Fibroblast of gingiva (primary cell): ENCODE results near the gene SERPINA5.
"Not testable (repeated sequence)": the region's sequence is repeated elsewhere in the genome, so short reads cannot be mapped to it uniquely, and the experiment has no call there.

Experiments used
- DNase-seq: peaks from one replicate; pipeline ENCODE4 v3.0.0-alpha.2; 2011; ENCODE audit warnings: low read depth

The SERPINA5 gene

DNA sequence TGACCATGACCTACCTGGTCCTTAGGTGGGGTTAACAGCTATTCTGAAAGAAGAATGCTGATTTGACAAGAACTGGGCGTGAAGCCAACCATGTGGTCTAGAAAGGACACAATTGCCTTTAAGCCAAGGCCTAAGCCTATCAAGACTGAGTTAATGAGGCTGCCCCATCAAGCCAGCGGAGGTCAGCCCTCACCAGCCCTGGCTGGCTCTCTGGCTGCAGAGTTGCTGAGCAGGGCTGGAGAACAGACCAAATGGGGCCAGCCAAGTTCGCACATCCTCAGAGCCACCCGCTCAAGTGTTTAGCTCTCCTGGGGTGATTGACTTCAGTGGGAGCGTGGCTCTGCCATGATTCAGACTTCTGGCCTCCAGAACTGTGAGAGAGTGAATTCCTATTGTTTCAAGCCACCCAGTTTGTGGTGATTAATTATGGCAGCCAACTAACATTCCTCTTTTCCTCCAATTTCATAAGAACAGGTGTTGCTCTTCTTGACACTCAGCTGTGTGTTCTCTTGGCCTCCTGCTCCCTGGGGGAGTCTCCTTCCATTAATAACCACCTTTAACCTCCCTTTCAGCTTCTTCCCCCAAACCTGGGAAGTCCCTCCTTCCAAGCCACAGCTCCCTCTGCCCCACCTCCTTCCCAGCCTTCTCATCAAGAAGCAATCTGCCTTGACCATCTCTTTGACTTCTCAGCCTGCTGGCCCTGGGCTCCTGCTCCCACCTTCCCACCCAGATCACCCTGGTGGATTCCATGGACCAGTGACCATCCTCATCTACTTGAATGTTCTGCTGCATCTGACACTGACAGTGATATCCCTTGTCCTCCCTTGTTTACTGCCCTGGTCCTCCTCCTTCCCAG, 5.3 kb upstream of the SERPINA5 start:
- no peak for DNase-seq

DNA sequence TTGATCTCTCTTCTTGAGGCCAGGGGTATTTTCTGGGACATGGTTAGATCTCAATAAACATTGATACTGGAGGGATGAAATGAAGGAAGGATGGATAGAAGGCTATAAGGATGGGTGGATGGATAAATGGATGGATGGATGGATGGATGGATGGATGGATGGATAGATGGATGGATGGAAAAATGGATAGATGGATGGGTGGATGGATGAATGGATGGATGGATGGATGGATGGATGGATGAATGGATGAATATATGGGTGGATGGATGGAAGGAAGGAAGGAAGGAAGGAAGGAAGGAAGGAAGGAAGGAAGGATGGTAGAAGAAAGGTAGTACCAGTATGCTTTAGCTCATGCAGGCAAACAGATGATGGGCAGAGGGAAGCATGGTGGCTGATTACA, 3.8 kb upstream of the SERPINA5 start:
- not testable (repeated sequence) for DNase-seq

DNA sequence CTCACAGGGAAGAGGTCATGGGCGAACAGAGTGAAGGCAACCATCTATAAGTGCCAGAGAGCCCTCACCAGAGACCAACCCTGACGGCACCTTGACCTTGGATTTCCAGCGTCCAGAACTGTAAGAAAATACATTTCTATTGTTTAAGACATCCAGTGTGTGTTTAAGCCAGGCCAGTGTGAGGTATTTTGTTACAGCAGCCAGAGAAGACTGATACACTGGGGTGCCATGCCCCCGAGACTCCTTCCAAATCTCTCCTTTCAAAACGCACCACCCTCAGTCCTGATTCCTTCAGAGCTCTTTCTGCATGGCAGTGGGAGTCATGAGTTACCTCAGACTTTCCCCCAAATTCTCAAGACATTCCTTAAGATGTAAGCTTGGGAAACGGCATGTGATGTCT, 2.5 kb upstream of the SERPINA5 start:
- no peak for DNase-seq

DNA sequence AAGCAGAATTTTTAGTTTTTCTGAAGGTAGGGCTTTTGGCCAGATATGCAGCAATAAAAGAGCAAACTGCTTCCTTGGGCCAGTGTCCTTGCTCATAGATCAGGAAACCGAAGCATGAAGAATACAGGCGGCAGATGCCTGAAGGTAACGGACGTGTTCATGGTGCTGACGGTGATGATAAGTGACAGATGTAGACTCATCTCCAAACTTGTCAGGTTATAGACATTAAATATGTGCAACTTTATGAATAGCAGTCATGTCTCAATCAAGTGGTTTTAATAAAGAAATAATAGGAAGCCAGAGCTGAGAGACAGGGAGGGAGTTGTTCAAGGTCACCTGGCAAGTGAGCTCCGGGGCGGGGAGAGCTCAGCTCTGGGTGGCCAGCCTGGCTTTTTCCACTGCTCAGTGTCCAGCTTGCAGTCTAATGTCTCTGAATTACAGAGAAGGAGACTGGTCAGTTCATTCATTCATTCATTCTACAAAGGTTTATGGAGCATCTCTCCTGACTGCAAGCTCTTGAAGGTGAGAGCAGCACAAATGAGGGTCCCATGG, 1.0 kb downstream of the SERPINA5 start:
- no peak for DNase-seq

DNA sequence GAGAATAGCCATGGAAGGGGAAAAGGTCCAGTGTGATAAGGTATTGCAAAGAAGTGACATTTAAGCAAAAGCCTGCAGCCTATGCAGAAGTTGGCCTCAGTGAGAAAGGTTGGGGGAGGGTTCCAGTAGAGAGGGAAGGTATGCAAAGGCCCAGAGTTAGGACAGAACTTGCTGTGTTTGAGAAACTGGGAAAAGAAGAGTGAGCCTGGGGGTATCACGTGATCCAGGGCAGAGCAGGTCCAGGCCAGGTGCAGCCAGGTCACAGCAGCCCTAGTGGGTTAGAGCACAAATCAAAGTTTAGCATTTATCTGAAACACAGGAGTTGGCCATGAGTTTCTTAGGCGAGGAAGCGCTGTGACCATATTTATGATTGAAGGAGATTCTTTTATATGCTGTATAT, 1.6 kb downstream of the SERPINA5 start:
- DNase-seq, result no peak

DNA sequence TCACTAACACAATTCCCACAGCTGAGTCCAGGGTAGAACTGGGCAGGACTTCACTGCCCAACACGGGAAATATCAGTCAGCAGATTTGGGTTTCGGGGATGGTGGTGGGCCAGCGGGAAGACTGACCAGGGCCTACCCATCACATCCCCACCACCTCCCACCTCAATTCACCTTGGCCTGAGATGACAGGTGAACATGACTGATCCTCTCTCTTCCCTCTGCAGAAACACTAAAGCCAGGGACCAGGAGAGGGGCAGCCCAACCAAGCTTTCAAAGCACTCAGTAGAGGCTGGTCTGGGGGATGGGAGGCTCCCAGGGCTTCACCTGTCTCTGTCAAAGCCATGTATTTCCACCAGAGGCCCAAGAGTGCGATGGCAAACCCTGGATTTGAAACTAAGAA, 2.3 kb downstream of the SERPINA5 start:
- DNase-seq, result no peak

DNA sequence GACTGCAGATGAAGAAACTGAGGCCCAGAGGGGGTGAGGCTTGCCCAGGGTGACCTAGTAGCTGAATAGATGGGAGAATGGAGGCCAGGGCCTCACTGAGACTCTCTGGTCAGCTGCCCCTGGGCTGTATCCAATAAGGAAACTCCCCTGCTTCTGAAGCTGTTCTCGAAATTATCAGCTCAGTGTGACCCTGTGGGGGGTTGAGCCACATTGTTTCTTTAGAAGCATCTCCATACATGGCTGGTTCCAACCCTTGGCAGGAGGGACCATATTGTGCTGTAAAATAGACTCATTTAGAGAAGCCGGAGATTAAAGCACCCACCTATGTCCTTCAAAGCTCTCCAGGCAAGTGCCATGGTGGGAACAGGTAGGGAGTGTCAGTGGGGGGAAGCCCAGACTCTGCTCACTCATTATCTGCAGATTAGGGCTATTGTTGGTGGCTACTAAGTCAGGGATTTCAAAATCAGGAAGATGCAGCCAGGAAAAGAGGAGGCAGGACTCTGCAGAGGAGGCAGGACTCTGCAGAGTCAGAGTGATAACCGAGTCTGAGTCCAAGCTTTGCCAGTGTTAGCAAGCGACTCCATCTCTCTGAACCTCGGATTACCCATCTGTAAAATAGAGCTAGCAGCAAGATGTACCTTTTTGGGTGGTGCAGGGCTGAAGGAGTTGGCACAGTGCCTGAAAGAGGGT, 3.5 kb downstream of the SERPINA5 start:
- DNase-seq, result no peak

DNA sequence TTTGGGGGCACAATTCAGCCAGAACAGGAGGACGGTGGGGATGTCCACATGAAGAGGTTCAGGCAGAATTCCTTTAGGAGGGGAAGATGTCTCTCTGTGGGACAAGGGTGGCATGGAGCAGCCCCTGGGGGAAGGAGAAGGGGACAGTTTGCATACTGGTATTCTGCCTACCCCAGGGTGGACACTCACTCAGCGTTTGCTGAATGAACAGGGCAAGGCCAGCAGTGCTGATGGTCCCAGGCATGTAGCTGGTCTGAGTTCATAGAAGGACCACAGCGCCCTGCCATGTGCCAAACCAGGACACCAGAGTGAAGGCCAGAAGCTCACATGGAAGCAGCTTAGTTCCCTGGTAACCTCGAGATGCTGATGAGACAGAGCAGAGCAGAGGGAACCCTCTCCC, 5.4 kb downstream of the SERPINA5 start:
- DNase-seq, result no peak

DNA sequence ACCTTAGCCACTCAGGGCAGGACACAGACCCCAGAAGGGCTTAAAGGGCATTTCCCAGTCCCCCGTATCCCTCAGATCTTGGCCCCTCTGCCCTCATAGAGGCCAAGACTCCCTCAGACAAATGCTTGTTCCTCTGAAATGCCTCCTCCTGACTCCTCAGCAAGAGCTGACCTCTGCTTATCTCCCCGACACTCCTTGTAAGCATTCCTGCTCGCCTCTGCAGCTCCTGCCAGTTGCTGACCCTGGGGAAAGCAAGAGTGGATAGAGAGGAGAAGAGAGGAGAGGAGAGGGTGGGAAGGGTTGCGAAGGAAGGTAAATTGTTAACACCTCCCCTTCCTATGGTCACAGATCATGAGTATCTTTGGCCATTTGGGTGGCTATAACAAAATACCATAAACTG, 7.1 kb downstream of the SERPINA5 start:
- DNase-seq, result no peak

DNA sequence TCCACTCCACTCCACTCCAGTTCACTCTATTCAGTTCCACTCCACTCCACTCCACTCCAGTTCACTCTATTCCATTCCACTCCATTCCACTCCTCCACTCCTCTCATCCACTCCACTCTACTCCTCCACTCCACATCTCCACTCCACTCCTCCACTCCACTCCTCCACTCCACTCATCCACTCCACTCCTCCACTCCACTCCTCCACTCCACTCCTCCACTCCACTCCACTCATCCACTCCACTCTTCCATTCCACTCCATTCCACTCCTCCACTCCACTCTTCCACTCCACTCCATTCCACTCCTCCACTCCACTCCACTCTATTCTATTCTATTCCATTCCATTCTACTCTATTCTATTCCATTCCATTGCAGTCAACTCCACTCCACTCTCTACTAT, 9.8 kb downstream of the SERPINA5 start:
- DNase-seq, result no peak

DNA sequence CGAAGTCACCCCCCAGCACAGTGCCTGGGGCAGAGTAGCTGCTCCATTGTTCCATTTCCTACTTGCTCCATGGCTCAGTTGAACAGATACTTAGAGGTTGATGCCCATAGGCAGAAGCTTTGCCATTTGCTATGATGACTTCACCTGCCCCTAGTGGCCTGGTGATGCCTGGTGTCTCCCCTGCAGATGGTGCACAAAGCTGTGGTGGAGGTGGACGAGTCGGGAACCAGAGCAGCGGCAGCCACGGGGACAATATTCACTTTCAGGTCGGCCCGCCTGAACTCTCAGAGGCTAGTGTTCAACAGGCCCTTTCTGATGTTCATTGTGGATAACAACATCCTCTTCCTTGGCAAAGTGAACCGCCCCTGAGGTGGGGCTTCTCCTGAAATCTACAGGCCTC, 10.6 kb downstream of the SERPINA5 start:
- DNase-seq, result no peak

DNA sequence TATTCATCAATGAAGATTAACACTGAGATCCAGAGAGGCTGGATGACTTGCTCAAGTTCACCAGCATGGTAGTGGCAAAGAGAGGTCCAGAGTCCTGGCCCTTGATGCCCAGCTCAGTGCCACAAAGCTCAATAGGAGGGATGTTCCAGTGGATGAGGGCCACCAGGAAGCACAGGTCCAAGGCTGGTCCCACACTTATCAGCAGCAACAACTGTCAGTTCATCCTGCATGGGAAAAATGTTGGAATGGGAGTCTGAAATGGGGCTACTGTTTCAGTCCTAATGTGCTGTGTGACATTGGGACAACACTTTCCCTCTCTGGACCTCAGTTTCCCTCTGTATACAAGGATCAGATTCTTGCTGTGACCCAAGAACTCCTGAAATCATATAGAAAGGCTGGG, 11.2 kb downstream of the SERPINA5 start:
- no peak for DNase-seq

DNA sequence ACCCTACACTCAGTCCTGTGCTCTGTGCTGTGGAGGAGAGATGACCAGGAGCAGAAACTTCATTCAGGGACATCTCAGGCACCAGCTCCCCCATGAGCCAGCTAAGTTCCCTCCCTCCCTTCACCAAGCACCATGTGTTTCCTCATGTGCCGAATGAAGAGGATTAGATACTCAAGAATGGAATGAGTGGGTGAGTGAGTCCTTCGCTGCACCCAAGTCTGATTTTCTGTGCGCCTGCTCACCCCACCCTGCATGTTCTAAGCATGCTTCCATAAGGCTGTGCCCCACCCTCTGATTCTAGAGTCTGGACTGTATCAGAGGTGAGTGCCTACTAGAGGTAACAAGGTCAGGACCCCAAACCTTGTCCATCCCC, 12.1 kb downstream of the SERPINA5 start:
- DNase-seq, result no peak

DNA sequence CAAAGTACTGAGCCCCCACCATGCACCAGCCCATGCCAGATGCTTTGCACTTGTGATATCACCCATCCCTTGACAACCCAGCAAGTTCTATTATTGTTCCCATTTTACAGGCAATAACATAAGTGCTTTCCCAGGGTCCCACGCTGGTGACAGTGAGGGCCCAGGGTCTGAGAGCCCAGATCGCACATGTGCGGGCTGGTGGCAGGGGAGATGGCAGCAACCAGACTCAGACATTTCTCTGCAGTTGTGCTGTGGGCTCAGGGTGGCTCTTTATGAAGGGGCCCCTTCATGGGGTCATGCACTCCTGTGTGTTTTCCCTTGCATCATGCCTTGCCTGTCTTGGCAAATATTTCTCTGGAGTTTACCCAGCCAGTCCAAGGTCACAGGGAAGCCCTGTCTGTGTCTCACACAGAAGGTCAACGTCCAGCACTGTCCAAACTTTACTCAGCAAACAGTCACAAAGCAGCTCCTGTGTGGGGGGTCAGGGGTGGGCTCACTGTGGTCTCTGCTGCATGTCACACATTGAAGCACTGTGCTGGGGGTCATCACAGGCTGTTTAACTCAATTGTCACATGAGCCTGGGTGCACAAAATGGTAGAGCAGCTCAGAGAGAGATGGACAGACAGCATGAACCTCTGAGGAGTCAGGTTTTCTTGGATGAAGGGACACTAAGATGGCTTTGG, 12.7 kb downstream of the SERPINA5 start:
- no peak for DNase-seq

DNA sequence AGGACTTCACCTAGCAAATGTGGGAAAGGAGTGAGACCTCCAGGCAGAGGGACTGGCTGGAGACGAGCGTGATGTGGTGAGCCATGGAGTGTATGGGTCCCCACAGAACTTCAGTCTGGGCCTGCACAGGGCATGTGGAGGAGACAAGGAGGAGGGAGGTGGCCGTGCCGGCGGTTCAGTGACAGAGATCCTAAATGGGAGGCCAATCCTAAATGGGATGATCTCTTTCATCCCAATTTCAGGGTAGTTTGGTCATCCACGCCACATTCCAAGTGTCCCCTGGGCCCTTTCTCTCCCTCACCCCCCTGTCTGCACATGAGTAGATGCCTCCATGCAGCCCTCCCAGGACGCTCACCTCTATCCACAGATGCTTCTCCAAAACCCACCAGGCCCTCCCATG, 13.2 kb downstream of the SERPINA5 start:
- DNase-seq, result no peak

DNA sequence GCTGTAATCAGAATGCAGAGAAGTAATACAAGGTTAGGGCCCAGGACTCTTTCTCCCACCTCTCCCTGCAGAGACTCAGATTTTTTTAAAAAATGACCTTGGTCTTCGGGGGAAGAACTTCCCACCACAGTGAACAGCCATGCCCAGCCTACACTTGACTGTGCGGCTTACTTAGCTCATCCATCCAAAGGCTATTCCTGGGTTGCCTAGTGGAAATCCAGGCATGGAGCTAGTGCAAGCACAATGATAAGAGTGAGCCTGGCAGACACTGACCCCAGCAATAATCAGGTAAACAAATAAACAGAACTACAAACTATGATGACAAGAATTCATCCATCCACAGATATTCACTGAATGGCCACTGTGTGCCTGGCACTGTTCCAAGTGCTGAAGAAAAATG, 14.7 kb downstream of the SERPINA5 start:
- DNase-seq, result no peak

DNA sequence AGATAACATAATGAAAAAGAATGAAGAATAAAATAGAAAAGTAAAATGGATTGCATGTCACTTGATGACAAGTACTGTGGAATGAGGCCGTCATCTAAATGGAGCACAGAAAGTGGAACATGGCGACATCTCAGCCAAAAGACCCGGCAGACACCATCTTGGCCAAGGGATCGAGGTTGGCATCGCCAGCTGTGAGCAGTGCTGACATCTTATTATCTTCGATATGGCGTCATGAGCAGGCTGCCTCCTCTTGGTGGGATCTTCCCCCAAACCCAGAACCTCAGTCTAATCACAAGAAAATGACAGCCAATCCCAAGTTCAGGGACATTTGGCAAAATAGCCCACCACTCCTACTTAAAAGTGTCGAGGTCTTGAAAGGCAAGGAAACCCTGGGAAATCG, 15.1 kb downstream of the SERPINA5 start:
- no peak for DNase-seq

DNA sequence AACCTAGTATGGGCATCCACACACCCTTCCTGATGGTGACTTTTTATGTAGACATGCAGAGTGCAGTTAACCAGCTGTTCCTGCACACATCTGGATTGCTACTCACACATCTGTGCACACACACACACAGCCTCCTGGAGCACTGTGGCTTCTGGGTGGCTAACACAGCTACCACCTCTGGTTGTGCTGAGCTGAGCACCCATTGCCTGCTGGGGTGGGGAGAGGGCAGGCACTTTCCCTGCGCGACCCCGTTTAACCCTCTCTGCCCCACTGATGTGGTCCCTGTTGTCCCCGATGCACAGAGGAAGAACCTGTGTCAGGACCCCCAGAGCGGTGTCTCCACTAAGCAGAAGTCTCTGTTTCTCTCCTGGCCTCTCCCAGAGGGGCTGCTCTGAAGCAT, 16.6 kb downstream of the SERPINA5 start:
- DNase-seq, result no peak

DNA sequence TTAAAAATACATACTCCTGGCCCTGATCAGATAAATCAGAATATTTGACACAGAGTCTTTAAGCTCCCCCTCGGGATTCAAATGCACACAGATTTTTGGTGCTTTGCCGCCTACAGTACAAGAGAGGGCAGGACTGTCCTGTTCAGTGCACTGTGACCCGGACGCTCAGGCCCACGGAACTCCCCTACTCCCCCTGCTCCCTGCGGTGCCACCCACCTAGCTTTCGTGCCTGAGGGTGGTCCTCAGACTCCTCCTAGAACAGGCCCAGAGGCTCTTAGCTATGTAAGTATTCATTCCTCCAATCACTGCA, 17.2 kb downstream of the SERPINA5 start:
- DNase-seq, result no peak

DNA sequence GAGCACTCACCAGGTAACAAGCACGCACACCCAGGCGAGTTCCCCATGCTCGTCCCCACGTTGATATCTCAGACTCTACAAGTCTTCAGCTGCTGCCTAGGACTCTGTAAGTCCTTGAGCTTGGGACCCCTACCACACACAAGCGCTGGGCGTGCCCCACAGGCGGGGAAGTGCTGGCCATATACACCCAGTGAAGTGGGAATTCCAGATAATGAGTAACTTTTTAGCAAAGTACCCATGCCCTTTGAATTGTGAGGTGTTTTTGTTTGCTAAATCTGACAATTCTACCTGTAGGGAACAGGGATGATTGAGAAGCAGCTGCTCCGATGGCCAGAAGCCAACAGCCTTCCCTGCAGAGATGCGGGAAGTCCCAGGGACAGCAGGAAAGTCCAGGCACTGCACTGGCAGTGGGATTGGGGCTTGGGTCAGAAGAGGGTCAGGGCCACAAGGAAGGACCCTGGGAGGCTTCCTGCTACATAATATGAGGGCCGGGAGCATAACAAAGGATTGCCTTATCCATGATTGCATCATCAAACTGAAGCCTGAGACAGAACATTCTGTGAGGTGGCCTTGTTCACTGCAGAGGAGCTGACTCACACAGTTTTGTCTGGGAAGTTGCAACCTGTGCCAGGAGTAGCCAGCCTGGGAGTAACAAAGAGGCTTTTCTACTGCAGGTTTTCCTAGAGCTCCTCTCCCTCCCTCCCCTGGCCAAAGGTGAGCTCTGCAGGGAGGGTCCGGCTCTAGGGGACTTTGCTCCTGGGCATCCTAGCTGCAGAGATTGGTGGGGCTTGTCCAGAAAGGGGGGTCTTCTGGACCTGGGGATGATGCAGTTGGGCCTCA, 17.8 kb downstream of the SERPINA5 start:
- peak; percentile 92 for DNase-seq

DNA sequence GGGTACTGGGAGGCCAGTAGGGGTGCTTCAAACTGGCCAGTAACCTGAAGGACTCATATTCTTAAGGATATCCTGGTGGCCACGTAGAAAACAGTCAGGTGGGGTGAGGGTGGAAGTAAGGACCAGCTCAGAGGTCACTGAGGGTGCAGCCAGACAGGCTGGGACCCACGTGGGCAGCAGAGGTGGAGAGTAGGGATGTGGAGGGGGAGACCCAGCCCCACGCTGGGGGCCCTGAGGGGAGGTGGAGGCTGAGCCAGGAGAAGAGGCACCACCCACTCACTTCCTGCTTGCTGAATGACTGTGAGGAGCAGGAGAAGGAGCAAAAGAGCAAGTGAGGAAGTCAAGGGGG, 18.4 kb downstream of the SERPINA5 start:
- DNase-seq, result no peak

DNA sequence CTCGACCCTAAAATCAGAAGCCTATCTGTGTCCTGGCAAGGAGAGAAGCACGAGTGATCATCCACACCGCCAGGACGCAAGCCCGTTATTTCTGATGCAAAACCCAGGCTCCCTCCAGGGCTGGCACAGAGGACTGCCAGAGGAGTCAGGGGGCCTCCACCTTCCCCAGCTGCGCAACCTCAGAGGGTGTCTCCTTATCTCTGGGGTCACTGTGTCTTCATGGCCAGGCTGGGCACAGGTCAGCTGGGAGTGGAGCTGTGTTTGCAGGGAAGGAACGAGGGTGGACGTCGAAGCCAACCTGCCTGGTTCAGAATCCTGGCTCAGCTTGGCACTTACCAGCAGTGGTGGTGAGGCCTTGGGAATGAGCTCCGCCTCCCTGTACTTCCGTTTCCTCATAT, 18.9 kb downstream of the SERPINA5 start:
- no peak for DNase-seq
